ENCODE data around the gene FMO1. TPM values are rescaled to one million over a fixed set of nuclear protein-coding genes. Genes with fewer than 3 reads are reported as not detected.

The FMO1 gene
- total and polyA plus RNA-seq, 10 of the 15 experiments (the other 5 are each of a cell fraction or from before 2014, with no cell fraction given) = not detected

DNA sequence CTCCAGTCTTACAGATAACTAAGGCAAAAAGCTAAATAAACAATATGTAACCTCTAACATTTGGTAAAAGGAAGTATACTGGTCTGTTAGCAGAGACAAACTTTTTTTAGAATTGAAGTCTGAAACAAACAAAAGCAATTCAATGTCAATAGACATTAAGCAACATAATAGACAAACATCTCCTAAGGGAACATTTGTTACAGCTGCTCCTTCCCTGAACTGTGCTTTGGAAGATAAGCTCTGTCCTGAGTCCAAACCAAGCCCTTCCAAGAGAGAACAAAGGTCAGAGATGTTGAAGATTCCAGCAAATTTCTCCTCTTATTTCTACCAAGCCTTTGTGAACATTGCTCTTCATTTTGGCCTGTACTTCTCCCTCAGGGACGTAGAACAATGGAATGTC lies 37.9 kb upstream of the FMO1 start:
- H3K9ac ChIP-seq (ENCODE audit: control insufficient read depth, insufficient read depth, low read length) = no peak overlapping the region
- no peak overlapping the region for H2AFZ ChIP-seq (ENCODE audit: control insufficient read depth, low read depth, low read length)
- H4K20me1 ChIP-seq (ENCODE audit: control insufficient read depth, insufficient read depth) = no peaks in the 10 kb centered on the region
- in situ Hi-C loops (cut with MboI) = no loop called here
- H3K4me1 ChIP-seq (ENCODE audit: control insufficient read depth, insufficient read depth, low read length) = no peaks in the 10 kb centered on the region
- ChIA-PET SMC1A (ENCODE audit: uncharacterized antibody, unreplicated experiment) (interaction anchor here (1.4 kb wide), 1 partner anchor 11 kb away, joined by 5 read pairs; no protein-coding TSS in a partner anchor), CTCF (interaction anchor here (0.6 to 1.8 kb wide), 4 partner anchors 18 to 353 kb away, joined by 3 to 5 read pairs (median 4); partner anchors contain the start of gene FMO4), RAD21 (ENCODE audit: unreplicated experiment) (no interaction called here), POLR2A (no interaction called here)
- DNase-seq (ENCODE audit: low read depth, low spot score) (no peak), FAIRE-seq (no peak), ATAC-seq (no peak)
- no peaks in the 10 kb centered on the region; a peak in 1 of 4 replicates for H3K27me3 ChIP-seq (replicated peaks in 1 of 2; ENCODE audit: control insufficient read depth in 2 of 2, insufficient read depth in 2 of 2, low read length in 1 of 2)
- intact Hi-C loops (cut with micrococcal nuclease; ENCODE audit: unreplicated experiment) = no loop called here
- H3K4me2 ChIP-seq (ENCODE audit: control insufficient read depth, insufficient read depth) = no peak overlapping the region
- 0% methylated on average over 1 of the region's 1 CpG for WGBS (ENCODE audit: insufficient coverage, insufficient replicate concordance, low lambda C conversion rate, missing lambda C conversion rate)
- no peaks in the 10 kb centered on the region for H3K9me3 ChIP-seq (replicated peaks; ENCODE audit: control insufficient read depth, insufficient read depth, low read length)
- H3K79me2 ChIP-seq (ENCODE audit: control insufficient read depth, insufficient read depth, low read length) = no peaks in the 10 kb centered on the region
- H3K36me3 ChIP-seq (ENCODE audit: control insufficient read depth in 2 of 2, insufficient read depth in 2 of 2, low read length in 1 of 2) = no peaks in the 10 kb centered on the region
- no peak overlapping the region for H3K27ac ChIP-seq (ENCODE audit: control insufficient read depth, insufficient read depth)
- no TSS peak for BruUV-seq (replicated peaks)
- no peak overlapping the region for H3K4me3 ChIP-seq
- no peak for TF ChIP-seq E2F8 (IDR thresholded peaks at IDR 0.05; ENCODE audit: low read depth, partially characterized antibody)
- TF ChIP-seq RBBP5 (conservative IDR thresholded peaks at IDR 0.05) = no peak
- no peak for TF ChIP-seq ZBTB4 (CRISPR knock-in tag; IDR thresholded peaks at IDR 0.05)
- no peak for TF ChIP-seq PRDM15 (CRISPR knock-in tag; IDR thresholded peaks at IDR 0.05)
- no peak for TF ChIP-seq BMI1 (IDR thresholded peaks at IDR 0.05; ENCODE audit: borderline replicate concordance)
- TF ChIP-seq POU2F2 (IDR thresholded peaks at IDR 0.05; ENCODE audit: borderline replicate concordance, low read depth, low read length) = no peak
- TF ChIP-seq, protein P1, sequence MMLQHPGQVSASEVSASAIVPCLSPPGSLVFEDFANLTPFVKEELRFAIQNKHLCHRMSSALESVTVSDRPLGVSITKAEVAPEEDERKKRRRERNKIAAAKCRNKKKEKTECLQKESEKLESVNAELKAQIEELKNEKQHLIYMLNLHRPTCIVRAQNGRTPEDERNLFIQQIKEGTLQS (IDR thresholded peaks at IDR 0.05; ENCODE audit: borderline replicate concordance, extremely low read depth, low read depth, low read length) = no peak
